ENCODE data around the gene NUDCD2. TPM values are rescaled to one million over a fixed set of nuclear protein-coding genes. Genes with fewer than 3 reads are reported as not detected.
A peak's percentile ranks its signal among the peaks of the same experiment; 100 is the strongest.

The NUDCD2 gene
- 10 to 100 TPM; 46.5 to 55.7 TPM for total RNA-seq

GRCh38 chr5:163459819-163460561 is at the start of gene NUDCD2:
TSS of gene NUDCD2 (minus strand) at chr5:163460102. CDS start at chr5:163460050, 52 bp downstream.
- peaks cover 62% of the 10 kb centered on the region for H3K36me3 Mint-ChIP-seq (ENCODE audit: low read depth)
- ATAC-seq (replicated peaks): peak; percentile 85
- H3K9me3 Mint-ChIP-seq: no peaks in the 10 kb centered on the region
- peaks cover 14% of the 10 kb centered on the region for H3K4me1 Mint-ChIP-seq
- H3K4me3 Mint-ChIP-seq: peak within 1 kb of the TSS; percentile 97
- H3K27ac Mint-ChIP-seq: peak within 1 kb of the TSS; percentile 99
- H3K27me3 Mint-ChIP-seq: no peaks in the 10 kb centered on the region

GRCh38 chr5:163509291-163509951 is 49.5 kb upstream of the NUDCD2 start:
- no peak for ATAC-seq (replicated peaks)
- H3K4me1 Mint-ChIP-seq: no peaks in the 10 kb centered on the region
- peaks cover 90% of the 10 kb centered on the region for H3K36me3 Mint-ChIP-seq (ENCODE audit: low read depth)
- H3K27me3 Mint-ChIP-seq: no peaks in the 10 kb centered on the region
- H3K4me3 Mint-ChIP-seq: peak overlapping the region; percentile 93
- H3K9me3 Mint-ChIP-seq: no peaks in the 10 kb centered on the region
- peak overlapping the region; percentile 99 for H3K27ac Mint-ChIP-seq

- ATAC-seq (replicated peaks): no peak
- Mint-ChIP-seq H3K27me3 (no peaks in the 10 kb centered on the region), H3K4me3 (peak overlapping the region; percentile 93), H3K4me1 (no peaks in the 10 kb centered on the region), H3K9me3 (no peaks in the 10 kb centered on the region), H3K27ac (peak overlapping the region; percentile 99), H3K36me3 (ENCODE audit: low read depth) (peaks cover 84% of the 10 kb centered on the region)
These were observed 48.9 kb upstream of the NUDCD2 start for GRCh38 chr5:163508753-163509152.

- peak; percentile 49 for ATAC-seq (replicated peaks)
- H3K36me3 Mint-ChIP-seq (ENCODE audit: low read depth): peaks cover 63% of the 10 kb centered on the region
- H3K27ac Mint-ChIP-seq: peak overlapping the region; percentile 99
- H3K4me3 Mint-ChIP-seq: peak overlapping the region; percentile 93
- H3K27me3 Mint-ChIP-seq: no peaks in the 10 kb centered on the region
- H3K9me3 Mint-ChIP-seq: no peaks in the 10 kb centered on the region
- peaks cover 6% of the 10 kb centered on the region for H3K4me1 Mint-ChIP-seq
These were observed 46.8 kb upstream of the NUDCD2 start for GRCh38 chr5:163506726-163507125.

GRCh38 chr5:163506095-163506457 is 46.2 kb upstream of the NUDCD2 start:
- H3K27ac Mint-ChIP-seq: peak overlapping the region; percentile 99
- peaks cover 6% of the 10 kb centered on the region for H3K4me1 Mint-ChIP-seq
- peak; percentile 59 for ATAC-seq (replicated peaks)
- peaks cover 60% of the 10 kb centered on the region for H3K36me3 Mint-ChIP-seq (ENCODE audit: low read depth)
- H3K9me3 Mint-ChIP-seq: no peaks in the 10 kb centered on the region
- peak overlapping the region; percentile 93 for H3K4me3 Mint-ChIP-seq
- no peaks in the 10 kb centered on the region for H3K27me3 Mint-ChIP-seq

- H3K4me1 Mint-ChIP-seq: peaks cover 6% of the 10 kb centered on the region
- peak; percentile 82 for ATAC-seq (replicated peaks)
- peak within 1 kb of the TSS; percentile 99 for H3K27ac Mint-ChIP-seq
- peak within 1 kb of the TSS; percentile 93 for H3K4me3 Mint-ChIP-seq
- H3K27me3 Mint-ChIP-seq: no peaks in the 10 kb centered on the region
- no peaks in the 10 kb centered on the region for H3K9me3 Mint-ChIP-seq
- H3K36me3 Mint-ChIP-seq (ENCODE audit: low read depth): peaks cover 55% of the 10 kb centered on the region
These were observed 45.6 kb upstream of the NUDCD2 start, which contains the start of gene MAT2B for GRCh38 chr5:163505368-163506094. TSS of gene MAT2B (plus strand) at chr5:163505619. CDS start at chr5:163505687, 68 bp downstream.

- Mint-ChIP-seq H3K27ac (peak overlapping the region; percentile 99), H3K27me3 (no peaks in the 10 kb centered on the region), H3K9me3 (no peaks in the 10 kb centered on the region), H3K36me3 (ENCODE audit: low read depth) (peaks cover 51% of the 10 kb centered on the region), H3K4me3 (peak overlapping the region; percentile 93), H3K4me1 (peaks cover 6% of the 10 kb centered on the region)
- ATAC-seq (replicated peaks): peak; percentile 1
These were observed 45.1 kb upstream of the NUDCD2 start for GRCh38 chr5:163505049-163505367.

- no peaks in the 10 kb centered on the region for H3K27me3 Mint-ChIP-seq
- peaks cover 6% of the 10 kb centered on the region for H3K4me1 Mint-ChIP-seq
- peak overlapping the region; percentile 99 for H3K27ac Mint-ChIP-seq
- H3K36me3 Mint-ChIP-seq (ENCODE audit: low read depth): peaks cover 44% of the 10 kb centered on the region
- peak overlapping the region; percentile 93 for H3K4me3 Mint-ChIP-seq
- no peaks in the 10 kb centered on the region for H3K9me3 Mint-ChIP-seq
- peak; percentile 15 for ATAC-seq (replicated peaks)
These were observed 44.4 kb upstream of the NUDCD2 start for GRCh38 chr5:163504079-163504931.

GRCh38 chr5:163503106-163504078 is 43.5 kb upstream of the NUDCD2 start:
- Mint-ChIP-seq H3K27ac (peak overlapping the region; percentile 99), H3K36me3 (ENCODE audit: low read depth) (peaks cover 34% of the 10 kb centered on the region), H3K9me3 (no peaks in the 10 kb centered on the region), H3K4me3 (peak overlapping the region; percentile 93), H3K27me3 (no peaks in the 10 kb centered on the region), H3K4me1 (peaks cover 6% of the 10 kb centered on the region)
- ATAC-seq (replicated peaks): no peak

- Mint-ChIP-seq H3K36me3 (ENCODE audit: low read depth) (peaks cover 26% of the 10 kb centered on the region), H3K27ac (peak overlapping the region; percentile 99), H3K27me3 (no peaks in the 10 kb centered on the region), H3K4me3 (peak overlapping the region; percentile 93), H3K9me3 (no peaks in the 10 kb centered on the region), H3K4me1 (peaks cover 6% of the 10 kb centered on the region)
- no peak for ATAC-seq (replicated peaks)
These were observed 42.6 kb upstream of the NUDCD2 start for GRCh38 chr5:163502521-163502920.

GRCh38 chr5:163498886-163499285 is 39.0 kb upstream of the NUDCD2 start:
- no peaks in the 10 kb centered on the region for H3K27me3 Mint-ChIP-seq
- no peak overlapping the region for H3K4me3 Mint-ChIP-seq
- H3K9me3 Mint-ChIP-seq: no peaks in the 10 kb centered on the region
- H3K27ac Mint-ChIP-seq: no peak overlapping the region
- H3K36me3 Mint-ChIP-seq (ENCODE audit: low read depth): no peaks in the 10 kb centered on the region
- ATAC-seq (replicated peaks): no peak
- peaks cover 6% of the 10 kb centered on the region for H3K4me1 Mint-ChIP-seq

- Mint-ChIP-seq H3K27me3 (no peaks in the 10 kb centered on the region), H3K4me3 (no peak overlapping the region), H3K4me1 (no peaks in the 10 kb centered on the region), H3K27ac (no peak overlapping the region), H3K9me3 (no peaks in the 10 kb centered on the region), H3K36me3 (ENCODE audit: low read depth) (no peaks in the 10 kb centered on the region)
- no peak for ATAC-seq (replicated peaks)
These were observed 37.4 kb upstream of the NUDCD2 start for GRCh38 chr5:163497315-163497714.

- no peaks in the 10 kb centered on the region for H3K4me1 Mint-ChIP-seq
- no peak overlapping the region for H3K27ac Mint-ChIP-seq
These were observed 36.4 kb upstream of the NUDCD2 start for GRCh38 chr5:163496286-163496685.

More at GRCh38 chr5:163496286-163496685, 36.4 kb upstream of the NUDCD2 start:
- no peak for ATAC-seq (replicated peaks)
- Mint-ChIP-seq H3K36me3 (ENCODE audit: low read depth) (peaks cover 3% of the 10 kb centered on the region), H3K4me3 (no peak overlapping the region), H3K27me3 (no peaks in the 10 kb centered on the region), H3K9me3 (no peaks in the 10 kb centered on the region)

All from activated T-helper 17 cell treated with anti-CD3 and anti-CD28 coated beads, Interleukin-2, amount 50 U/mL, for 72 hours (primary cell).